ENCODE measurements around the gene SPTBN1.

Gene SPTBN1

DNA sequence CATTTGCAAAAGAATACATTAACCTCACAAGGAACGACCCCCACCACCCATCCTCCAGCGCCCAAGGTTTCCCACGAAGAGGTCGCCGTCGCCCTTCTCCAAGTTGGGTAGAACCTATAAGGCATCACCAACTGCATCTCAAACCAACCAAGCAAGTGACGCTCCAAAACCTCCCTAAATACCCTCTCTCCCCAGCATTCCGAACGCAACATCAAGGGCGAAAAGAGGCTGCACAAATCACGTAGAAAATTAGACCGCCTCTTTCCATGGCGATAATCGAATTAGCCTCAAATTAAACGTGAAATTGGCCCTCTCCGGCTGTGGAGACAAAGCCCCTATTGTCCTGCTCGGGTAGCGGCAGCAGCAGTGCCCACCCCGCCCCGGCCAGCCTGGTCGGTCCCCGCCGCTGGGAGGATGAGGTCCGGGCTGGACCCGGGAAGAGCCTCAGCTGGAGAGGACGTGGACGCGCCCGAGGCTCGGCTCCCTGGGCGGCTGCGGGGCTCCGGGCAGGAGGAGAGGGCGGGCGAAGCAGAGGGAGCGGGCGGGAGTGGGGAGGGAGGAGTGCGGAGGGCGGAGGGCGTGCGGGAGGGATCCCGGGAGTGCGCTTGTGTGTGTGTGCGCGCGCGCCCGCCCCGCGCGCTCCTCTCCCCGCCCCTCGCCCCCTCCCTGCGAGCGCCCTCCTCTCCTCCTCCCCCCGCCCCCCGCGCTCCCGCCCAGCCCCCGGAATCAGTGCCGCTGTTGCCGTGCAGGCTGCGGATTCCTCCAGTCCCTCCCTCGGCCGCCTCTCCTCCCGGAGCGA, at the start of gene SPTBN1:
Gene SPTBN1, plus strand, starts transcription at position 765 of the 799 bp plus-strand sequence. CDS start 70,092 bp downstream, outside the sequence.
- DNase-seq (ENCODE audit: low spot score), result no peak

DNA sequence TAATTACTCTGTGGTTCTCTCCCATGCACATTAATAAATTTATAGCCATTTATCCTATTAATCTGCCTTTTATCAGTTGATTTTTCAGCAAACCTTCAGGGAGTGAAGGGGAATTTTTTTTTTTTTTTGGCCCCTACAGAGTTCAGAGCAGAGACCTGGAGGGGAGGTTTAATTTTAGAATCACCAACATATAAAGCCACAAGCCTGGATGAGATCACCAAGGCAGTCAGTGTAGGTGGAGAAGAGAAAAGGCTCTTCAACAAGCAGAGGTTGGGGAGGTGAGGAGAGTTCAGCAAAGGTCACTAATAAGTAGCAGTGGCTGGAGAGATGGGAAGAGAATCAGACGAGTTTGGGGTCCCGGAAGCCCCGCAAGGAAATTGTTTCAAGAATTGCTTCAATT, 48.4 kb upstream of the SPTBN1 start:
- DNase-seq (ENCODE audit: low spot score), result no peak

DNA sequence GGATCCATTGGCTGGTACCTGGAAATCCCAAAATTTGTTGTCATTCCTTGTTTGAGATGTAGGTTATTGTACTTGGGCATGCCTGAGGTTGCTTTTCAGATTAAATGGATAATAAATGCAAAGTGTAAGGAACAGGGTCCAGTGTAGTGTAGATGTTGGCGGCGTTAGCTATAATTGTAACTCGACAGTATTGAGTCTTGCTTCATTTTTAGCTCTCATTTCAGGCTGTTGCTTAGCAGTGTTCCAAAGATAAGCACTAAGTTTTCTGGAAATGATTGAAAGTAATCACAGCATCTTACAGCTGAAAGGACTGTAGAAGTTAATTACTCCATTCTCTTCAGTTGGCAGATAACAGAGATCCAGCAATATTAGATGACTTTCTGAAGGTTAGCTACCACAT, 47.8 kb upstream of the SPTBN1 start:
- DNase-seq (ENCODE audit: low spot score), result no peak

DNA sequence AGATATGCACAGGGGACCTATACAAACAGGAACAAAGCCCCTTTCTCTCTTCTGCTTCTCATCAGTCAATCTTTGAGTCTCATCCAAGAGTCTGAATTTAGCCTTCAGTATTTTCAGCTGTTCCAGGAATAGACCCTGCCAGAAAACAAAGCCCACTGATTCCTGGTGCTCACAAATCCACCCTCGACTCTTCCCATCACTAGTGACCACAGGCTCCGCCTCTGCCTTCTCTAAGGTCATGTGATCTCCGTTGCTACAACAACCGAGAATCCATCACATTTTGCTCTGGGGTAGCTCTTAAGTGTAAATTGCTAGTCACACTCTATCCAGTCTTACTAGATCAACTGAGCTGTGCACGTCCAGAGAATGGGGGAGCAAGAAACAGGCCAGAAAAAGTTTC, 46.4 kb upstream of the SPTBN1 start:
- DNase-seq (ENCODE audit: low spot score), result no peak

DNA sequence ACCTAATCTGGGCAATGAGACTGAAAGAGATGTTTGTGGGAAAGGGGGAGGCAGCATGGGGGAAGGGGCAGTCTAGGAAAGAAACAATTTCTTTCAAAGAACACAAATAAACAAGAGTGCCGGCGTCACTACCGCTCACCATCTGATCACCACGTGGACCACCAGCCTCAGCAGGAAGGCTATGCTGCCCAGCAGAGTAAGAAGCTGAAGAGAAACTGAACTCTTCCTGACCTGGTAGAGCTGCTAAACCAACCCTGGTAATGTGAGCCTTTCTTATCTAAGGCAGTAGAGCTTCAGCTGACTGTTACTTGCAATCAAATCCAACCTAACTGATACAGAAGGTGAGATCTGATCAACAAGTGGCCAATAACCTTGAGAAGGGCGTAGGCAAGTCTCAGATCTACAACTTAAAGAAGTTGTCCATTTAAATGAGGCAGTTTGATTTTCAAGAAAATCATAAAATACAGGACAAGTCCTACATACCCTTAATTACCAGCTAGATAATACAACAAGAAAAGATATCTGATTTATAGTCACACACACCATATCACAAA, 44.2 kb upstream of the SPTBN1 start:
- no peak for DNase-seq (ENCODE audit: low spot score)

DNA sequence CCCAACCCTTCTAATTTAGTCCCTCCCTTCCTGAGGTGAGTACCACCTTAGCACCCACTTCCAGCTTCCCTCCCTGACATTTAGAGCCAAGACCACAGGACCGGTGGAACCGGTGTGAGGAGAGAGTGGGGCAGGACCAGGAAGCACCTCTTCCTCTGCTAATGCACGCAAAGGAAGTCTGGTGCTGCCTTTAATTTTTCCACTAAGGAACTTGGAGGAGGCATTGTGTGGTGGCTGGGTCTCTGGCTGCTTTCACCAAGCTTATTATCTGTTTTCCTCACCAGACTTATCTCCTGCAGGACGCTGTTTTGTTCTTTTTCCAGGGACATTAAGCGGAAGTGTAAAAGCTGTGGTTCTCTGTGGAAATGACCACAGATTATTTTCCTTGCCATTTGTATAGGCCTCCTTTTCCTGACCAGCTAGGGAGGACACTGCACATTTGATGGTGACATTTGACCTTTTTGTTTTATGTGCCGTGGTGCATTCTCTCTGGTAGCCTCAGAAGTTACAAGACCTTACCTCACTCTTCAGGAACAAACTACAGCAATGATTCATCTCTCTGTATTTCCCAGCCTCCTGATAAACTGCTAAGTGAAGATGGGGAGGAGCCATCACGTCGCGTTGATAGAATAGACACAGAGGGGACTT, 39.8 kb upstream of the SPTBN1 start:
- DNase-seq (ENCODE audit: low spot score), result no peak

DNA sequence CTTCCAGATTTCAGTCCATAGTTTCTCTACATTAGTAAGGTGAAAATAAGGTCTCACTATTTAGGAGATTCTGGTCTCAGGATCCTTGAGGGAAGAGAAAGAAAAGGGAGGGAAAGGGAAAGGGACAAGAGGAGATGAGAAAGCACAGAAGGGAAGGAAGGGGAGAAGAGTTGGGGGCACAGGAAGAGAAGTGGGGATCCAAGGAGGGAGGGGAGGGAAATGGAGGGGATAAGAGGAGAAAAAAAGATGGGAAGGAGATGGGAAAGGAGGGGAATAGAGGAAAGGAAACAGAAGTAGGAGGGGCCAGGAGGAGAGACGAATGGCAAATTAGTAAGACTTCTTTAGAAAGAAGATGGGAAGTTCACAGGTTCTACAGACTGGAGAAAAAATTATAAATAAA, 39.2 kb upstream of the SPTBN1 start:
- no peak for DNase-seq (ENCODE audit: low spot score)

DNA sequence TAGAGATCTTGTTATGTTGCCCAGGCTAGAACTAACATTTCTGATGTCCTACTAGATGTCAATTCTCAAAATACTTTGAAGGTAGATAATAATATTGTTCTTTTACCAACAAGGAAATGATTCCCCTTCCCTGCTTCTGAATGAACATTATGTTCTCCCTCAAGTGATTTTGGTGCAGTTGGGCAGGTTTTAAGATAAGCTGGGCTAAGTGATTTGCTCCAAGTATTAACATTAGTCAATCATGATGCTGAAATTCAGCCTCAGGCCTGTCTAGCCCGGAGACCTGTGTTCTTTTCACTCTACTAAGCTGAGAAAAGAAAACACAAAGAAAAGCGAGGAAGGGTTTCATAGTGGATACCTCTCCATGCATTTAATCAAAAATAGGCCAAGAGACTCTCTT, 38.5 kb upstream of the SPTBN1 start:
- DNase-seq (ENCODE audit: low spot score), result no peak

DNA sequence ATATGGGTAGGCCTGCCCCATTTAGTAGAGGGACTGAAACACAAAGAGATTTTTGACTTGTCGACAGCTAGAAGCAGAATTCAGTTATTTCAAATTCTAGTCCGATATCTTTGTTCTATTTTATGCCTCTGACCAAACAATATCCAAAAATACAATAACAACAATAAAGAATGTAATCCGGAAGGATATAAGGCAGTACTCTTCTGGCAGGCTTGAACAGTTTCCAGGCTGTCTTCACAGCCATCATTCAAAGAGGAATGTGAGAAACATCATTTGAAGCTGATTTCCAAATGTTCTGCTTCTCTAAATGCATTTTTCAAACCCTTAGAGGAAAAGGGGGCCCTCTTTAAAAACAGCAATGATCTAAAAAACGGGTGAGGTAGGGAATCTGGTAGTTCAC, 36.7 kb upstream of the SPTBN1 start:
- DNase-seq (ENCODE audit: low spot score), result no peak

DNA sequence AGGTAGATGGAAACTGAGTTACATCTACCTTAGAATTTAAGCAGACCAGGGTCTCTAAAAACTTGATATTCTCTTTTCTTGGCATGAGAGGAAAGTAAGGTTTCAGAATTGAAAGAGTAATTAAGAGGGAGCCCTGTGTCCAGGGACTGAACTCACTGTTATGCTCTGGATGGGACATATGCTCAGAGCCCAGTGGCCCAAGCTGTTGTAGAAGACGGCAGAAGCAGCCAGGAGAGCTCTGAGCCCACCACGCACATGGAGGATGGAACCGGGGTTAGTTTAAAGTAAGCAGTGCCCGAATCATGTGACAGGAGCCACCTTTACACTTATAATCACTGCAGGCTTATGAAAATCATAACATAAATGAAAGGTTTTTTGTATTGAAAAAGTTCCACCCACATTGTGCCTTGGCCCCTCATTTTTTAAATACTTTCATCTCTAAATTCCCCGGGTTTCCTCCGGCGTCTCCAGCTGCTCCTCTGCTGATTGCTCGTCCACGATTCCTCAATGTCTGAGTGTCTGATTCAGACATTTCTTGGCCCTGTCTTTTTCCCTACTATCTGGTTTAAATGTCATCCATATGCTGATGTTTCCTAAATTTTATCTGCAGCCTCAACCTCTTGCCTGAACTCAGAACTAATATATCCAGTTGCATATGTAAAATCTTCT, 36.1 kb upstream of the SPTBN1 start:
- DNase-seq (ENCODE audit: low spot score), result no peak

DNA sequence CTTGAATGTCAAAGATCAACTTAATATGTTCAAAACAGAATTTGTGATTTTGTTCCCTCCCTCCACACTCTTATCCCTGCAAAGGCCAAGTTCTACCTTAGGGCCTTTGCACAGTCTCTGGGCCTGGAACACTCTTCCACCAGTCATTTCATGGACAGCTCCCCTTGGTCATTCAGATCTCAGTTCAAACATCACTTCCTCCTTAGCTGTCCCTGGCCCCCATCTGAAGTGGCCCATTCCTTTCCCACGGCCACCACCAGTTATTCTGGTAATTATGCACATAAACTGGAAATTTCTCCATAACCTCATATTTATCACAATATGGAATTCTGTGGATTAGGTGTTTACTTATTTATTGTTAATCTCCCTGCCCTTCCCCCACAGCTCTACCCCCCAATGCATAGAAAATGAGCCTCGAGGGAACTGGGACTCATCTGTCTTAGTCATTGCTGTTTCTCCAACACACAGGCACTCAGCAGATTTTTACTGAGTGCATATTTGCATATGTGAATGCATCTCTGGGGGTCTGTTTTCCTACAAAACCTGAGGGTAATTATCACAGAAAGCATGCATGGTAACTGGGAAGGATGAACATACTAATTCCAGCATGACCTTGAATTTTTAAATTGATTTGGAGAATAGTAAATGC, 35.5 kb upstream of the SPTBN1 start:
- DNase-seq (ENCODE audit: low spot score), result no peak

DNA sequence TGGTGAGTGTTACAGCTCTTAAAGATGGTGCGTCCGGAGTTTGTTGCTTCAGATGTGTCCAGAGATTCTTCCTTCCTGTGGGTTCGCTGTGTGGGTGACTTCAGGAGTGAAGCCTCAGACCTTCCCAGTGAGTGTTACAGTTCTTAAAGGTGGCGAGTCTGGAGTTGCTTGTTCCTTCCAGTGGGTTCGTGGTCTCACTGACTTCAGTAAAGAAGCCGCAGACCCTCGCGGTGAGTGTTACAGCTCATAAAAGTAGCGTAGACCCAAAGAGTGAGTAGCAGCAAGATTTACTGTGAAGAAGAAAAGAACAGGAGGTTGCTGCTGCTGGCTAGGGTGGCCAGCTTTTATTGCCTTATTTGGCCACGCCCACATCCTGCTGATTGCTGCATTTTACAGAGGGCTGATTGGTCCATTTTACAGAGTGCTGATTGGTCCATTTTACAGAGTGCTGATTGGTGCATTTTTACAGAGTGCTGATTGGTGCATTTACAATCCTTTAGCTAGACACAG, 34.0 kb upstream of the SPTBN1 start:
- no peak for DNase-seq (ENCODE audit: low spot score)

DNA sequence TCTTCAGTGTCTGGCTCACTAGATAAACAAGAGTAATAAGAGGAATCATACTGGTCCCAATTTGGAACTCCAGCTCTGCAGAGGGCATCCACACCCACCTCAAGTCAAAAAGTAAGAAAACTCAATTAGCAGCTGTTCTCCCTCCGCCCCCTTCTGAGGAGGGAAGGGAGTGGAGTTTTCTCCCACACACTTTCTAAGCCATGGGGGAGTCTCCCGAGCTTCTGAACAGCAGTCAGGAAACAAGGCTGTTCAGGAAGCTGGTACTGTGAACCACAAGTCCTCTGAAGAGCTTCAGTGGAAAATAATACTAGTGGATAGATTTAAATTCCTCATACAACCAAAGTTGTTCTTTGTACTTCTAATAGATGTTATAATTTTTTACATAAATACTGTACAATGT, 32.9 kb upstream of the SPTBN1 start:
- no peak for DNase-seq (ENCODE audit: low spot score)

DNA sequence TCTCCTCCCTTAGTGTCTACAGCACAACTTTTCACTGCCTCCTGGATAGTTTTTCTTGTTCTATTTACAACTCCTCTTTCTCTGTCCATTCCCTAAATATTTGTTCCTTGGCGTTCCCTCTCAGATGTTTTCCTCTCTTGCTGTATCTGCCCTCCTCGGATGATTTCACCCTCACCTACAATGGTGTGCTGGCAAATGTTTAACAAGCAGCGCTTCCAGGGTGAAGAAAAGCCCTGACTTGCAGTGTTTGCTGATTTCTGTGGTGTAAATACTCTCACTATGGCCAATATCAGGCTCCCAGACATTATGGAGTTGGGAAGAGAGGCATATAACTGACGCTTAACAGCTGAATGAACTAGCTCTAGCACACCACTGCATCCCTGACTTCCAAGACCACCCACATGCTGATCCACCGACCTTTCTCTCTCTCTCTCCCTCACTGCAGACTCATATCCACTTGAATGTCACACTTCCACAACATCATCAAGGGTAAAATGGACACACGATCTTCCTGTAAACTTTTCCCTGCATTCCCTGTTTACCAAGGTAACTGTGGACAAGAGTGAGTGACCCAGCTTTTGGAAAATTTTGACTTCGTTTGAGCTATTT, 31.5 kb upstream of the SPTBN1 start:
- no peak for DNase-seq (ENCODE audit: low spot score)

DNA sequence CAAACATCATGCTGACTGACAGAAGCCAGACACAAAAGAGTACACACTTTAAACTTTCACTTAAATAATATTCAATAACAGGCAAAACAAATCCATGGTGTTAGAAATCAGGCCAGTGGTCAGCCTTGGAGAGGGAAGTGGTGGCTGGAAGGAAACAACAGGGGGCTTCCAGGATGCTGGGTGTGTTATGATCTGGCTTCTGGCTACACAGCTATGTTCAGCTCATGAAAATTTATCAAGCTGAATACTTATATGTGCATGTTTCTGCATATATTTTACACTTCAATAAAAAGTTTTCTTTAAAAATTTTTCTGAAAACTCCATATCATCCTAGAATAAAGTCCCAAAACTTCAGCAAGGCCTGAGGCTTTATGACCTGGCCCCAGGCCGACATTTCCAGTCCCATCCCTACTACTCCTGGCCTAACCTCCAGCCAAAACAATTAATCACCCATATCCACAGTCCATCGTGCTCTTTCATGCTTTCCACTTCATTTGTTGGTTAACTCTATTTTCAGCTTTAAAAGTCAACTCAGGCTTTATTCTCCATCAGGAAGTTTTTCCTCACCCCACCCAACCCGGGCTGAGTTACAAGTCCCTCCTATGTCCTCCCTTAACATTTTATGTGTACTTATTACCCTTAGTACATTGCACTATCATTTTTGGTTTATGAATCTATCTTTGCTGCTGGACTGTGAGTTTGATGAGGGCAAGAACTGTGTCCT, 27.9 kb upstream of the SPTBN1 start:
- DNase-seq (ENCODE audit: low spot score), result no peak

DNA sequence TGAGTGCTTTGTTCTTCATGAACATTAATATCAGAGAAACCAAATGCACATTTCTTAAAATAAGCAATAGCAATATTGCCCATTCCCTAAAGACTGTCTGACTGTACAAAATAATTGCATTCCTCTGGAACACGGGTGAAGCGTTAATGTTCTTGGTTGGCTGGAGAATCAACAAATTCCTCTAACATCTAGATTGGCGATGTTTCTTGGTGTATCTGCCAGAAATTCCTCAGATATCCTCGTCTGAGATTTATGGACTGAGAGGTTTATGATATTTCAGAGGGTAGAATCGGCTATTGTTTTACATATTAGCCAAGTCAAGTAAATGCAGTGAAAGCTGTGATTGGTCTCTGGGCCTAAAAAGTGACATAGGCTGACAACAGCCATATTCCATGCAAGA, 27.1 kb upstream of the SPTBN1 start:
- DNase-seq (ENCODE audit: low spot score), result no peak

DNA sequence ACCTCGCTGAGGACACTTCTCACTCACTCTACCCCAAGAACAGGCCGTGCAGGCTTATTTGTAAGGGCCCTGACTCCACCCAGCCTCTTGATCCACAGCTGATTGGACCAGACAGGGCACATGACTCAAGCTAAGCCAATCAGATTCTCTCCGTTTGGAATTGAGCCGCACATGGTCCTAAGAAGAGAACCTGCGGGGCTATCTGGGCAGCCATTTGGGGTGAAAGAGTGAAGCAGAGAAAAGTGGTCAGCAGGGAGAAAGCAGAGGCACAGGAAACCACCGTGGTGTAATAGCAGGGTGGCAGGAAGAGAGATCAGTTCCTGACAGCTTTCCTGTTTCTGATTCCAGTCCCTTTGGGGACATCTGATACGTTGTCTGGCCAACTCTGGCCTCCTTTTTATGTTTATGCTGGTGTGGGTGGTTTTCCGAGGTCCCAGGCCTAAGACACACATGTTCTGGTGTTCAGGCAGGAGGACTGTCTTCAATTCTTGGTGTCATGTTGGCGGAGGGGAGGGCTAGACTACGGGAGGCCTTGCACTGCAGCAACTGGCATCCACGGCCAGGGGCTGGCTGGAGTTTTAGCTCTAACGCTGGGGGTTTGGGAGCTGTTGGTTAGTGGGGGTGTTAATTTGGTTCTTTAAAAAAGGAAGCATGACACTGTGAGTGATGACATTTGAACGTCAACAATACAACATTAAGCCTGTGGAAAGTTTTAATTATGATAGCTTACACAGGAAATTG, 26.1 kb upstream of the SPTBN1 start:
- DNase-seq (ENCODE audit: low spot score), result no peak

DNA sequence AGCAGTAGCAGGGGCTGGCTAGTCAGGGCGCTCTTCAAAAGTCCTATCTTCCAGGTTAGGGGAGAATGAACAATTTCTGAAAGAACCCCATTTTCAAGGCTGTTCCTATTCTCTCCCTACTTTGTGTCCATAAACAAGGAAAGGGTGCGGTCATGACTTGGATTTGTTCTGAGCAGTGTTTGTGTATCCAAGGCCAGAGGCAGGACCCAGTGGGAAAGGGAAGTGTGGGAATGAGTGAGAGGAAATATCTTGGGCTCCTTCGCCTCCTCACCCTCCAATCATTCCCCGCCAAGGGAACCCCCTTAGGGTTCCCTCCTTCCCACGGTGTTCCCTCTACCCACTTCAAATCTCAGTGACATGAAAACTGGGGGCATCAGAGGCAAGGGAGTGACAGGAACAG, 25.5 kb upstream of the SPTBN1 start:
- no peak for DNase-seq (ENCODE audit: low spot score)

DNA sequence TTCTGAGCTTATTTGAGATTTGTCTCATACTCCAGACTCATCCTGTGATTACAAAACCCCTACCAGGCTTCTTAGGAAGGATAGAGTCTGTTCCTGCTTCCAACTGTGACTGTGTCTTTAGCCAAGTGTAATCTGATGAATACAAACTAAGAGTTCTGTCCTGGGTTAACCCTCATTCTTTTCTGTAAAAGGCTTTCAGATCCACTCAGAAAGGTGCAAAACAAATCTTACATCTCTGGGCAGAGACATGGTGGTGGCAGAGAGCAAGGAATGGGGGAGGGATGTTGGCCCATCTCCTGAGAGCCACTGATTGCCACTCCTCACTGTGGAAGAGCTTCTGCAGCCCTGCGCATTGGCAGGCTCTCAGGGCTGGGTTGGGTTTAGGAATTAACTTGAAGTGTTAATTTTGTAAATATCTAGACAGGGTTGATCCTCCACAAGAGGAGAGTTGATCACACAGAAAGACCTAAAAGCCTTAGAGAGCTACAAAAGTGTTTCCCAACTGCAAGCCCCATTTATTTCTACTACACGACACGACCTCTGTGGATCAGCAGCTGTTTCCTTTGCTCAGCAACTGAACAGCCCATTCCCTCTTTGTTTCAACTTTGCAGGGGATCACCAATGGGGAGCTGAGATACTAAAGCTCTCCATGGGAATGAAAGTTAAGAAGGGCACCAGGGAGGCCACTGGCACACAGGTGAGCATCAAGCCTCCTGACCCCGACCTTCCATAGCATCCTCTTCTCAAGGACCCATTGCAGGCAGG, 23.7 kb upstream of the SPTBN1 start:
- DNase-seq (ENCODE audit: low spot score), result no peak

DNA sequence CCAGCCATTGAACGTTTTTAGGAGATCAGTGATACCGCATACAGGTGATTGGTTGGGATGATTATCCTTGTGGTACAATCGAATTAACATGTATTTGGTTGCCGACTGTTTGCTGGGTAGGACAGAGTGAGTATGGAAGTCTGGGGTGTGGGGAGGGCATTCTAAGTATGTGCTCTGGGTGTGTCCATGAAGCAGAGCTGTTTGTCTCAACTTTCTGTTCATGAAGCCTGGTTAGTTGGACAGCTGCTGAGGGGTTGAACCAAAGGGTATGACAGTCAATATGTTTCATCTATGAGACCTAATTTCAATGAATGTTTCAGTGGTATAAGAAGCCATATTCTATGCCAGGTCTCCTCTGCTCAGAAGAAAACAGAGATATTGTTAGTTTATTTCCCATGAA, 21.9 kb upstream of the SPTBN1 start:
- DNase-seq (ENCODE audit: low spot score), result no peak
